ENCODE data around the gene GREB1L. TPM values are rescaled to one million over a fixed set of nuclear protein-coding genes. Genes with fewer than 3 reads are reported as not detected.

Gene GREB1L
- polyA plus RNA-seq, 1 donor from 2014 or later, result 23.3 TPM

DNA sequence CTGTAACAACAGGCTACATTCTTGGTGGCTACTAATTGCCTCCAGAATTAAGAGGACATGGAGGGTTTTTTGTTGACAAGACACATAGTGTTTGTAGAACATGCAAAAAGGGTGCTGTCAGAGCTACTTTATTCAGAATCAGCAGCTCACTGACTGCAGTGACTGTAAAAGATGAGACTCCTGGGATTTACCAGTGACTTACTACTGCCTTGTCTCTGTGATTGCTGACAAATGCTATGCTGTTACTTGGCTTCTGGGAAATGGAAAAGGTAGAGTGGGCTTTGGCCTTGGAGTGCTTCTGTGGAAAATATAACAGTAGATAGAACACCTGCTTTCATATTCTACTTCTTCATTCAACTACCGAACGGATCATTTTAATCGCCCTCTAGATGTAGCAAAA is 47.8 kb downstream of the GREB1L start:
- Histone ChIP-seq H3K9me2 (ENCODE audit: insufficient read depth, low read length) (no peaks in the 10 kb centered on the region), H3K27me3 (ENCODE audit: insufficient read depth, low read depth, low read length) (no peaks in the 10 kb centered on the region), H3K27ac (ENCODE audit: low read length) (peak overlapping the region; percentile 79), H3K9me3 (ENCODE audit: low read length) (no peaks in the 10 kb centered on the region), H3K79me2 (replicated peaks; ENCODE audit: insufficient read depth, low read length) (peaks cover 10% of the 10 kb centered on the region), H2AFZ (ENCODE audit: low read depth, low read length) (no peak overlapping the region), H3F3A (ENCODE audit: insufficient read depth, low read length, poor library complexity, severe bottlenecking) (no peaks in the 10 kb centered on the region), H3K36me3 (ENCODE audit: insufficient read depth, low read length) (no peaks in the 10 kb centered on the region), H3K4me2 (ENCODE audit: low read length) (peak overlapping the region; percentile 35), H4K20me1 (ENCODE audit: insufficient read depth) (no peaks in the 10 kb centered on the region), H3K4me3 (ENCODE audit: low read length) (peak overlapping the region; percentile 37), H3K9ac (ENCODE audit: low read length) (peak overlapping the region; percentile 43)
- TF ChIP-seq SMC3 (conservative IDR thresholded peaks at IDR 0.05; ENCODE audit: poor library complexity) (no peak), TAF1 (IDR thresholded peaks at IDR 0.05; ENCODE audit: low read depth) (no peak), EP300 (conservative IDR thresholded peaks at IDR 0.05; ENCODE audit: poor library complexity, severe bottlenecking) (peak; percentile 86), RAD21 (conservative IDR thresholded peaks at IDR 0.05) (no peak), POLR2AphosphoS5 (IDR thresholded peaks at IDR 0.05) (peak; percentile 75), MXI1 (conservative IDR thresholded peaks at IDR 0.05; ENCODE audit: poor library complexity, severe bottlenecking) (no peak)
- TF ChIP-seq, protein P1, sequence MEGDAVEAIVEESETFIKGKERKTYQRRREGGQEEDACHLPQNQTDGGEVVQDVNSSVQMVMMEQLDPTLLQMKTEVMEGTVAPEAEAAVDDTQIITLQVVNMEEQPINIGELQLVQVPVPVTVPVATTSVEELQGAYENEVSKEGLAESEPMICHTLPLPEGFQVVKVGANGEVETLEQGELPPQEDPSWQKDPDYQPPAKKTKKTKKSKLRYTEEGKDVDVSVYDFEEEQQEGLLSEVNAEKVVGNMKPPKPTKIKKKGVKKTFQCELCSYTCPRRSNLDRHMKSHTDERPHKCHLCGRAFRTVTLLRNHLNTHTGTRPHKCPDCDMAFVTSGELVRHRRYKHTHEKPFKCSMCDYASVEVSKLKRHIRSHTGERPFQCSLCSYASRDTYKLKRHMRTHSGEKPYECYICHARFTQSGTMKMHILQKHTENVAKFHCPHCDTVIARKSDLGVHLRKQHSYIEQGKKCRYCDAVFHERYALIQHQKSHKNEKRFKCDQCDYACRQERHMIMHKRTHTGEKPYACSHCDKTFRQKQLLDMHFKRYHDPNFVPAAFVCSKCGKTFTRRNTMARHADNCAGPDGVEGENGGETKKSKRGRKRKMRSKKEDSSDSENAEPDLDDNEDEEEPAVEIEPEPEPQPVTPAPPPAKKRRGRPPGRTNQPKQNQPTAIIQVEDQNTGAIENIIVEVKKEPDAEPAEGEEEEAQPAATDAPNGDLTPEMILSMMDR (IDR thresholded peaks at IDR 0.05; ENCODE audit: poor library complexity, severe bottlenecking), result no peak
- TF ChIP-seq, protein P2, sequence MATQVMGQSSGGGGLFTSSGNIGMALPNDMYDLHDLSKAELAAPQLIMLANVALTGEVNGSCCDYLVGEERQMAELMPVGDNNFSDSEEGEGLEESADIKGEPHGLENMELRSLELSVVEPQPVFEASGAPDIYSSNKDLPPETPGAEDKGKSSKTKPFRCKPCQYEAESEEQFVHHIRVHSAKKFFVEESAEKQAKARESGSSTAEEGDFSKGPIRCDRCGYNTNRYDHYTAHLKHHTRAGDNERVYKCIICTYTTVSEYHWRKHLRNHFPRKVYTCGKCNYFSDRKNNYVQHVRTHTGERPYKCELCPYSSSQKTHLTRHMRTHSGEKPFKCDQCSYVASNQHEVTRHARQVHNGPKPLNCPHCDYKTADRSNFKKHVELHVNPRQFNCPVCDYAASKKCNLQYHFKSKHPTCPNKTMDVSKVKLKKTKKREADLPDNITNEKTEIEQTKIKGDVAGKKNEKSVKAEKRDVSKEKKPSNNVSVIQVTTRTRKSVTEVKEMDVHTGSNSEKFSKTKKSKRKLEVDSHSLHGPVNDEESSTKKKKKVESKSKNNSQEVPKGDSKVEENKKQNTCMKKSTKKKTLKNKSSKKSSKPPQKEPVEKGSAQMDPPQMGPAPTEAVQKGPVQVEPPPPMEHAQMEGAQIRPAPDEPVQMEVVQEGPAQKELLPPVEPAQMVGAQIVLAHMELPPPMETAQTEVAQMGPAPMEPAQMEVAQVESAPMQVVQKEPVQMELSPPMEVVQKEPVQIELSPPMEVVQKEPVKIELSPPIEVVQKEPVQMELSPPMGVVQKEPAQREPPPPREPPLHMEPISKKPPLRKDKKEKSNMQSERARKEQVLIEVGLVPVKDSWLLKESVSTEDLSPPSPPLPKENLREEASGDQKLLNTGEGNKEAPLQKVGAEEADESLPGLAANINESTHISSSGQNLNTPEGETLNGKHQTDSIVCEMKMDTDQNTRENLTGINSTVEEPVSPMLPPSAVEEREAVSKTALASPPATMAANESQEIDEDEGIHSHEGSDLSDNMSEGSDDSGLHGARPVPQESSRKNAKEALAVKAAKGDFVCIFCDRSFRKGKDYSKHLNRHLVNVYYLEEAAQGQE (IDR thresholded peaks at IDR 0.05; ENCODE audit: borderline replicate concordance), result peak; percentile 50

DNA sequence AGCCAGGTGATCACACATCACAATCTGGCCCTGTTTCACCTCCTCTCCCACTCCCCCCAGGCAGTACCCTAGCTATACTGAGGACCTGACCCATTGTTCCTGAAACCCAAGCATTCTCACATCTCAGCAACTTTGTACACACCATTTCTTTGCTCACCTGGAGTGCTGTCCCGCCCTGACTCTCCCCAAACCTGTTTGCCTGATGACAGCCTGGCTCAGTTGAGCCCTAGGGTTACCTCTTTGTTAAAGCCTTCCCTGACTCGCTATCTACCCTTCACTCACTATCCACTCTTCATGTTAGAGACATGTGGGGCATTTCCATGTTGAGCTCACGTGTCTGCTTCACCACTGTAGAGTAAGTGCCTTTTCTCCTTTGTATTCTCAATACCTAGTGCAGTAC is 49.1 kb downstream of the GREB1L start:
- no peak overlapping the region for H2AFZ ChIP-seq (ENCODE audit: low read depth, low read length)
- H3K4me2 ChIP-seq (ENCODE audit: low read length), result no peak overlapping the region
- H3K27me3 ChIP-seq (ENCODE audit: insufficient read depth, low read depth, low read length), result no peaks in the 10 kb centered on the region
- no peak overlapping the region for H3K9ac ChIP-seq (ENCODE audit: low read length)
- no peaks in the 10 kb centered on the region for H3F3A ChIP-seq (ENCODE audit: insufficient read depth, low read length, poor library complexity, severe bottlenecking)
- H3K79me2 ChIP-seq (replicated peaks; ENCODE audit: insufficient read depth, low read length), result peaks cover 7% of the 10 kb centered on the region
- no peaks in the 10 kb centered on the region for H4K20me1 ChIP-seq (ENCODE audit: insufficient read depth)
- H3K36me3 ChIP-seq (ENCODE audit: insufficient read depth, low read length), result no peaks in the 10 kb centered on the region
- peak overlapping the region; percentile 79 for H3K27ac ChIP-seq (ENCODE audit: low read length)
- H3K9me2 ChIP-seq (ENCODE audit: insufficient read depth, low read length), result no peaks in the 10 kb centered on the region
- no peaks in the 10 kb centered on the region for H3K9me3 ChIP-seq (ENCODE audit: low read length)
- H3K4me3 ChIP-seq (ENCODE audit: low read length), result no peak overlapping the region
- TF ChIP-seq TAF1 (IDR thresholded peaks at IDR 0.05; ENCODE audit: low read depth), result no peak
- no peak for TF ChIP-seq EP300 (conservative IDR thresholded peaks at IDR 0.05; ENCODE audit: poor library complexity, severe bottlenecking)
- TF ChIP-seq, protein P1 (IDR thresholded peaks at IDR 0.05; ENCODE audit: poor library complexity, severe bottlenecking), result no peak
